GM12891 (cell line): ENCODE data around the gene FAM180B.

Experiments used
- POLR2A ChIP-seq: IDR thresholded peaks from 2 replicates; pipeline ENCODE4 v1.6.1; 2011; ENCODE audit warnings: low read depth, low read length, control low read depth
- POLR2AphosphoS5 ChIP-seq: IDR thresholded peaks from 2 replicates; pipeline ENCODE4 v1.6.1; 2011; ENCODE audit warnings: low read depth, low read length, control low read depth
- SPI1 ChIP-seq: IDR thresholded peaks from 2 replicates; pipeline ENCODE4 v1.6.1; 2011; ENCODE audit warnings: low read depth, low read length, control low read depth
- TAF1 ChIP-seq: IDR thresholded peaks from 2 replicates; pipeline ENCODE4 v1.6.1; 2011; ENCODE audit warnings: low read depth, low read length, control low read depth

GRCh38 chr11:47570651-47571356, 15.7 kb upstream of the FAM180B start:
- TF ChIP-seq POLR2A (no peak), POLR2AphosphoS5 (no peak), SPI1 (no peak), TAF1 (no peak)
